GM12878 (cell line): Measurements from ENCODE around the gene DNAJC25. TPM values are rescaled to one million over a fixed set of nuclear protein-coding genes. Genes with fewer than 3 reads are reported as not detected.

Experiments used
- ATAC-seq: fragments of 200-7000 bp; cut with Tn5 transposase; 3 replicates; pipeline ENCODE4 v1.9.1; 2020; ENCODE audit warnings: mild to moderate bottlenecking, moderate library complexity
- Bru-seq: library from RNA; stranded (reverse); fragments of 400-500 nt; gene quantifications from one replicate; lab custom pipeline; 2021; lab: Mats Ljungman, UMichigan
- BruChase-seq, 2 experiments: library from RNA; stranded (reverse); fragments of 400-500 nt; gene quantifications; one replicate each; lab custom pipeline; 2021; lab: Mats Ljungman, UMichigan
- BruUV-seq: library from RNA; stranded (reverse); fragments of 400-500 nt; replicated peaks from 2 replicates; lab custom pipeline; 2021; lab: Mats Ljungman, UMichigan
- CTCF ChIA-PET: fragments of 300-600 bp; sonication (Branson Sonifier 250); formaldehyde crosslinking; extraction: SDS; loops from one replicate; lab custom pipeline; 2021; ENCODE audit warnings: inconsistent platforms; lab: Yijun Ruan, JAX
- POLR2A ChIA-PET: fragments of 350-600 bp; formaldehyde crosslinking; extraction: SDS; loops from one replicate; lab custom pipeline; 2021; ENCODE audit warnings: inconsistent platforms; lab: Charles Lee
- RAD21 ChIA-PET: fragments of 300-600 bp; sonication (Branson Sonifier 250); formaldehyde crosslinking; loops from one replicate; lab custom pipeline; 2023; ENCODE audit warnings: antibody characterized with exemption; ENCODE audit not compliant: unreplicated experiment; lab: Charles Lee
- SMC1A ChIA-PET: fragments of 300-600 bp; sonication (Branson Sonifier 250); formaldehyde crosslinking; loops from one replicate; lab custom pipeline; 2023; ENCODE audit not compliant: unreplicated experiment, uncharacterized antibody; lab: Charles Lee
- DNase-seq: peaks from one replicate; pipeline ENCODE4 v3.0.0-alpha.2; 2011; ENCODE audit warnings: low read depth, low spot score
- FAIRE-seq: peaks from 3 replicates; lab custom pipeline; 2011; peaks lifted over from hg19 to GRCh38; lab: Jason Lieb, UNC
- H2AFZ ChIP-seq: 2 replicates; pipeline ENCODE4 v1.6.0; 2011; ENCODE audit warnings: low read depth, low read length, control low read depth; ENCODE audit not compliant: control insufficient read depth
- H3K27ac ChIP-seq: 2 replicates; pipeline ENCODE4 v1.5.1; 2011; ENCODE audit warnings: control low read depth; ENCODE audit not compliant: control insufficient read depth, insufficient read depth
- H3K27me3 ChIP-seq, 2 experiments: replicated peaks in 1 of 2; 2 replicates each; pipeline versions ENCODE4 v1.6.0 to v1.6.1; 2011; ENCODE audit warnings: low read length in 1 of 2; ENCODE audit not compliant: control insufficient read depth in 2 of 2, insufficient read depth in 2 of 2
- H3K36me3 ChIP-seq, 2 experiments: 2 replicates each; pipeline ENCODE4 v1.5.1; 2011; ENCODE audit warnings: low read length in 1 of 2; ENCODE audit not compliant: control insufficient read depth in 2 of 2, insufficient read depth in 2 of 2
- H3K4me1 ChIP-seq: 2 replicates; pipeline ENCODE4 v1.6.1; 2011; ENCODE audit warnings: mild to moderate bottlenecking, low read length, moderate library complexity, mixed read lengths; ENCODE audit not compliant: control insufficient read depth, insufficient read depth
- H3K4me2 ChIP-seq: 2 replicates; pipeline ENCODE4 v1.6.0; 2011; ENCODE audit warnings: control low read depth; ENCODE audit not compliant: control insufficient read depth, insufficient read depth
- H3K4me3 ChIP-seq: fragments of 200-600 bp; sonication (generic); 2 replicates; pipeline ENCODE4 v1.5.1; 2016
- H3K79me2 ChIP-seq: 2 replicates; pipeline ENCODE4 v1.6.0; 2011; ENCODE audit warnings: low read length; ENCODE audit not compliant: control insufficient read depth, insufficient read depth
- H3K9ac ChIP-seq: 2 replicates; pipeline ENCODE4 v1.8.0; 2011; ENCODE audit warnings: low read length, control low read depth, mixed read lengths; ENCODE audit not compliant: control insufficient read depth, insufficient read depth
- H3K9me3 ChIP-seq: replicated peaks from 3 replicates; pipeline ENCODE4 v1.5.1; 2011; ENCODE audit warnings: mild to moderate bottlenecking, low read length; ENCODE audit not compliant: control insufficient read depth, insufficient read depth
- H4K20me1 ChIP-seq: 2 replicates; pipeline ENCODE4 v1.6.0; 2011; ENCODE audit not compliant: control insufficient read depth, insufficient read depth
- CUX1 ChIP-seq: IDR thresholded peaks from 2 replicates; pipeline ENCODE4 v1.6.1; 2012; ENCODE audit warnings: improper control_type of control experiment, low read depth, low read length; ENCODE audit not compliant: insufficient replicate concordance
- EGR1 ChIP-seq, 2 experiments: IDR thresholded peaks; 1 replicate in 1 of 2; 2 replicates in 1 of 2; pipeline ENCODE4 v1.6.1; 2011 to 2012; ENCODE audit warnings: low read depth in 2 of 2, low read length in 2 of 2, borderline replicate concordance in 1 of 2, mild to moderate bottlenecking in 1 of 2, moderate library complexity in 1 of 2
- IKZF1 ChIP-seq: fragments of 450-650 bp; conservative IDR thresholded peaks from 2 replicates; pipeline ENCODE4 v1.6.1; 2017; ENCODE audit warnings: antibody characterized with exemption, mild to moderate bottlenecking
- MAX ChIP-seq: IDR thresholded peaks from 2 replicates; pipeline ENCODE4 v1.6.1; 2012; ENCODE audit warnings: low read depth, low read length, improper control_type of control experiment
- MYC ChIP-seq: IDR thresholded peaks from 2 replicates; pipeline ENCODE4 v1.6.1; 2011; ENCODE audit warnings: mild to moderate bottlenecking, low read length, moderate library complexity, inconsistent platforms; ENCODE audit not compliant: insufficient read depth, insufficient replicate concordance, insufficient read length, severe bottlenecking
- PBX3 ChIP-seq: IDR thresholded peaks from 2 replicates; pipeline ENCODE4 v1.6.1; 2011; ENCODE audit warnings: mild to moderate bottlenecking, low read depth, low read length, moderate library complexity; ENCODE audit not compliant: insufficient replicate concordance
- POLR2AphosphoS2 ChIP-seq: IDR thresholded peaks from 2 replicates; pipeline ENCODE4 v1.6.1; 2011; ENCODE audit warnings: low read depth, mild to moderate bottlenecking, low read length, improper control_type of control experiment, moderate library complexity
- TAF1 ChIP-seq: IDR thresholded peaks from 2 replicates; pipeline ENCODE4 v1.6.1; 2011; ENCODE audit warnings: mild to moderate bottlenecking, low read depth, low read length, borderline replicate concordance
- TARDBP ChIP-seq: IDR thresholded peaks from 2 replicates; pipeline ENCODE4 v1.6.1; 2016; ENCODE audit warnings: borderline replicate concordance
- TCF7 ChIP-seq: IDR thresholded peaks from 2 replicates; pipeline ENCODE4 v1.6.1; 2014; ENCODE audit warnings: antibody characterized with exemption, borderline replicate concordance
- ZNF217 ChIP-seq: fragments of 450-650 bp; IDR thresholded peaks from 2 replicates; pipeline ENCODE4 v1.6.1; 2017; ENCODE audit warnings: antibody characterized with exemption, mild to moderate bottlenecking
- WGBS: methylation state at CpG from one replicate; pipeline ENCODE4 v1.1.6; 2016; ENCODE audit warnings: low lambda C conversion rate; ENCODE audit not compliant: insufficient replicate concordance, insufficient coverage; ENCODE audit errors: missing lambda C conversion rate; 5-methylcytosine and 5-hydroxymethylcytosine counted together
- in situ Hi-C: fragments of 300-500 bp; cut with MboI; formaldehyde crosslinking; loops from 9 replicates; pipeline ENCODE4 v1.14.3; 2018; ENCODE audit warnings: mixed read lengths
- intact Hi-C: fragments of 100-400 bp; cut with micrococcal nuclease; formaldehyde crosslinking; loops from one replicate; pipeline ENCODE4 v1.14.2; 2022; ENCODE audit not compliant: unreplicated experiment
- long read RNA-seq, 2 experiments: library from polyadenylated mRNA; unstranded; transcript quantifications; one replicate each; pipeline ENCODE4 v2.0.0, GENCODE V29; 2019 to 2020
- polyA minus RNA-seq, 3 experiments: library from RNA; depleted of rRNA, polyadenylated mRNA; stranded (reverse); fragments of >200 nt; gene quantifications; 2 replicates each; pipeline ENCODE4 v1.2.3, GENCODE V29; 2011
- polyA plus RNA-seq, 11 experiments: library from polyadenylated mRNA; depleted of rRNA in 4 of 11; unstranded in 6 of 11; stranded (reverse) in 5 of 11; fragments of >200 nt; fragmentation: Nextera tagmentation in 4 of 11; fragmentation: Illumina TruSeq in 1 of 11; extraction: Ambion mirVana in 4 of 11; extraction: Trizol in 1 of 11; gene quantifications; 1 replicate in 1 of 11; 2 replicates in 10 of 11; pipeline versions ENCODE4 v1.2.1 to v1.2.3, GENCODE V29; 2011 to 2016; ENCODE audit warnings: inconsistent platforms in 2 of 11, missing spikeins in 2 of 11, low read depth in 1 of 11
- total RNA-seq, 4 experiments: library from RNA; depleted of rRNA in 3 of 4; stranded (reverse); fragments of >200 nt in 3 of 4; fragmentation: Illumina TruSeq in 1 of 4; extraction: Trizol in 1 of 4; gene quantifications; 2 replicates each; pipeline versions ENCODE4 v1.2.1 to v1.2.3, GENCODE V29; 2013 to 2021

DNAJC25 gene
- 9.6 and 10.2 TPM in 2 replicates for total RNA-seq (2013; cell fraction: nucleolus; rRNA removed)
- total RNA-seq (2014; rRNA removed) (3.7 and 4.0 TPM in 2 replicates), total RNA-seq (2014; rRNA removed; fragmentation: Illumina TruSeq; extraction: Trizol) (4.1 and 4.7 TPM in 2 replicates), total RNA-seq (2021) (3.0 and 4.0 TPM in 2 replicates), polyA plus RNA-seq (2011; rRNA removed) (6.4 and 9.0 TPM in 2 replicates), polyA plus RNA-seq (2014; fragmentation: Illumina TruSeq; extraction: Trizol) (5.5 and 8.0 TPM in 2 replicates), polyA plus RNA-seq (2014; fragmentation: Nextera tagmentation; extraction: Ambion mirVana) (1 to 10 TPM; 2.4 to 3.7 TPM), polyA plus RNA-seq (2014; rRNA removed) (3.7 and 4.2 TPM in 2 replicates), polyA plus RNA-seq (2016; fragmentation: Nextera tagmentation; extraction: Ambion mirVana) (1 to 10 TPM; 6.0 to 6.2 TPM), polyA minus RNA-seq (2011; rRNA and poly(A)+ RNA removed) (1.1 and 1.6 TPM in 2 replicates), Bru-seq, nascent RNA (percentile 87 among the genes with signal in this experiment), BruChase-seq, experiment 1, labeled RNA remaining after a 6-hour chase (percentile 92 among the genes with signal in this experiment), BruChase-seq, experiment 2, labeled RNA remaining after a 2-hour chase (percentile 96 among the genes with signal in this experiment)
- polyA plus RNA-seq (2011; ENCODE audit: low read depth): 2.5 TPM
- polyA plus RNA-seq (2011; cell fraction: cytosol; rRNA removed): 1.6 and 2.0 TPM in 2 replicates
- 6.0 and 6.6 TPM in 2 replicates for polyA plus RNA-seq (2011; cell fraction: nucleus; rRNA removed)
- 6.5 TPM in 2 replicates for polyA plus RNA-seq (2012)
- polyA minus RNA-seq (2011; cell fraction: cytosol; rRNA and poly(A)+ RNA removed): 0.94 TPM in 1 of 2 replicates, not detected in the other
- polyA minus RNA-seq (2011; cell fraction: nucleus; rRNA and poly(A)+ RNA removed): 2.3 and 3.6 TPM in 2 replicates
- long read RNA-seq, experiment 1, partial matches to known transcripts: 1 of 4 reads
- long read RNA-seq, experiment 1, other reads (novel, unspliced or antisense): 0 of 4 reads
- long read RNA-seq, experiment 2: 0 reads

- Histone ChIP-seq H3K4me3 (peak within 1 kb of the TSS; percentile 86), H2AFZ (peak within 1 kb of the TSS; percentile 99), H3K27ac (peak within 1 kb of the TSS; percentile 57), H3K36me3 (0 out of 4 replicates have a peak, but pooled peaks cover 0 to 1% of the 10 kb centered on the region in 2 experiments), H3K4me1 (no peaks in the 10 kb centered on the region; the same call in 1 of the 2 replicates), H3K9me3 (no peaks in the 10 kb centered on the region), H3K27me3 (no peaks in the 10 kb centered on the region), H4K20me1 (no peaks in the 10 kb centered on the region), H3K79me2 (peaks cover 51% of the 10 kb centered on the region), H3K4me2 (peak within 1 kb of the TSS; percentile 93), H3K9ac (peak within 1 kb of the TSS; percentile 72)
- in situ Hi-C loops: no loop called here
- POLR2A ChIA-PET: interaction anchor here (0.5 to 1.1 kb wide), 3 partner anchors 20 to 148 kb away, joined by 3 read pairs; partner anchors contain the start of gene ECPAS
- RAD21 ChIA-PET: interaction anchor here (1.0 kb wide), 1 partner anchor 59 kb away, joined by 3 read pairs; no protein-coding TSS in a partner anchor
- SMC1A ChIA-PET: interaction anchor here (1.2 kb wide), 1 partner anchor 33 kb away, joined by 3 read pairs; no protein-coding TSS in a partner anchor
- CTCF ChIA-PET: no interaction called here
- ATAC-seq: peak; percentile 94
- intact Hi-C loops: loop anchor here (2.0 to 10.0 kb wide), 4 partner anchors 31 to 1377 kb away; partner anchors contain the start of gene TXN
- BruUV-seq: no TSS peak
- DNase-seq: peak; percentile 97
- no peak for FAIRE-seq
- WGBS: under 1% methylated on average over 58 of the region's 79 CpGs
- TF ChIP-seq IKZF1 (peak; percentile 86), ZNF217 (peak; percentile 76), TARDBP (no peak), PBX3 (no peak), CUX1 (no peak), POLR2AphosphoS2 (peak; percentile 92; the same call in 1 of the 2 replicates), EGR1 (IDR thresholded peaks at IDR 0.05; ENCODE audit: borderline replicate concordance in 1 of 2, low read depth in 2 of 2, low read length in 2 of 2) (no peak), MYC (peak; percentile 59), MAX (no peak; the same call in 1 of the 2 replicates), TAF1 (peak; percentile 88; the same call in 1 of the 2 replicates), TCF7 (no peak)
These were observed at the start of gene DNAJC25 for GRCh38 chr9:111631214-111631971. TSS of gene DNAJC25 (plus strand) at chr9:111631334. CDS start at chr9:111631408, 74 bp downstream.
